ENCODE measurements around the gene KCNK1.

The KCNK1 gene

DNA sequence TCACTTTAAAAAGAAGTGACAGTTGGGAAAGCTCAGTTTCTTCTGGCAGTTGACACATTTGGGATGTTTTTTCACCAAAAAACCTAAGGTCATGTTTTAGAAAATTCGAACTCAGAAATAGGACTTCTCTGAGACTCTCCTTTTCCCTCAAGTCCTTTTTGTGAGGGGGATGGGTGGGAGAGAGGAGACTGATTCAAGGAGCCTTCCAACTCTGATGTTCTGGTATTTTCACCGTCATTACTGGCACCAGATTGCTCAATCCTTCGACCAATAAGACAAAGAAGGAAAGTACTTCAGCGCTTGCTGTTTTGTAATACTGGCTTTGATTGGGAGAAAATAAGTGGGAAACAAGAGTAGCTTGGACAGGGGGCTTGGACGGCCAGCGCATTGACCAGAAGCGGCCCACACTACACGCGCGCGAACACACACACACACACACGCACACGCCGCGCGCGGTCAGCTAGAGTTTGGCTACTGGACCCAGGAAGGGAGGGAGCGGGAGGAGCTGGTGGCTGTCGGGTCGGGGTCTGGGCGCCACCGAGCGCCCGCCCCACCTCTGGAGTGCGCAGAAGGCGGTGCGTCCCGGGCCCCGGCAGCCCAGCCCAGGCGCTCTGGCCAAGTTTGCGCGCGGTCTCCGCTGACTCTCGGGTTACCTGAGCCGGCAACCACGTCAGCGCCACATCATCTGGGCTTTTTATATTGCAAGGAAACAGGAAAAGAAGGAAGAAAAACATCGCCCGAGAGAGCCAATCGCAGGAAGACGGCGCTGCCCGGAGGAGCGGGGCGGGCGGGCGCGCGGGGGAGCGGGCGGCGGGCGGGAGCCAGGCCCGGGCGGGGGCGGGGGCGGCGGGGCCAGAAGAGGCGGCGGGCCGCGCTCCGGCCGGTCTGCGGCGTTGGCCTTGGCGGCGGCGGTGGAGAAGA lies at the start of gene KCNK1:
TSS of gene KCNK1 (plus strand) at position 855 of the 921 bp plus-strand sequence. CDS start at position 921, 66 bp downstream.
- peak; percentile 13 for DNase-seq

DNA sequence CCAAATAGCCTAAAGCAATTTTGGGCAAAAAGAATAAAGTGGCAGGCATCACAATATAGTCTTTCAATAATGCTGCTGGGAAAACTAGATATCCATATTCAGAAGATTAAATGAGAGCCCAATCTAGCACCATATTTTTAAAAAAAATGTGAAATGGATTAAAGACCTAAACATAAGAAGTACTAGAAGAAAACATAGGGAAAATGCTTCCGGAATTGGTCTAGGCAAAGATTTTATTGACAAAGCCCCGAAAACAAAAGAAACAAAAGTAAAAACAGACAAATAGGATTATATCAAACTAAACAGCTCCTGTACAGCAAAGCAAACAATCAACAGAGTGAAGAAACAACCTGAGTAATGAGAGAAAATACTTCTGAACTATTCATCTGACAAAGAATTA lies 48.6 kb upstream of the KCNK1 start:
- no peak for DNase-seq

DNA sequence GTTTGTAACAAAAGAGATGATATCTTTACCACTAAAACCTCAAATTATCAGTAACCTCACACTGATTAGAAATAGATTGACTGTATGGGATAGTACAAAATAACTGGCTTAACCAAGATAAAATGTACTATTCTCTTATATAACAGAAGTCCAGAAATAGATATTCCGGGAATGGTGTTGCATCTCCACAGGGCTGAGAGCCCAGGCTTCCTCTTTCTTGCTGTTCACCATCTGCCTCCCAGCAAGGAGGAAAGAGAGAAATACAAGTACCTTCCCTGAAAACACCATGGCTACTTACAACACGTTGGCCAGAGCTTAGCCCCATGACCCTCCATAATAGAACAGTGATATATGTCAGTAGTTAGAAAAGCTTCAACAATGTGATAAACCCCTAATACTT lies 47.0 kb upstream of the KCNK1 start:
- no peak for DNase-seq

DNA sequence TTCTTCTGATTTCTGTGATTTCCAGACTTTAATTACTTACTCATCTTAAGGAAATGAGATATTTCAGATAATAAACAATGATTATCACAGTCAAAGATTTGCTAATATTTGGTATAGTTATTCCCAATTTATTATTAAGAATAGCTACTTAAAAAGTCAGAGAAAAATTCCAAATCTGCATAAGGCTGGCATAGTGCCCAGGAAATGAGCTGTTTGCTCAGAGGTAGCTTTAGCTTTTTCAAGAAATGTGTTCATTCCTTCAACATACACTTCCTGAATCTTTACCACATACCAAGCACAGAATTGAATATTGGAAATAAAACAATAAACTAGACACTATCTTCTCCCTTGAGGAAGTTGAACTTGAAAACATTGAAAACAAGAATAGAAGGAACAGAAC lies 44.3 kb upstream of the KCNK1 start:
- no peak for DNase-seq

DNA sequence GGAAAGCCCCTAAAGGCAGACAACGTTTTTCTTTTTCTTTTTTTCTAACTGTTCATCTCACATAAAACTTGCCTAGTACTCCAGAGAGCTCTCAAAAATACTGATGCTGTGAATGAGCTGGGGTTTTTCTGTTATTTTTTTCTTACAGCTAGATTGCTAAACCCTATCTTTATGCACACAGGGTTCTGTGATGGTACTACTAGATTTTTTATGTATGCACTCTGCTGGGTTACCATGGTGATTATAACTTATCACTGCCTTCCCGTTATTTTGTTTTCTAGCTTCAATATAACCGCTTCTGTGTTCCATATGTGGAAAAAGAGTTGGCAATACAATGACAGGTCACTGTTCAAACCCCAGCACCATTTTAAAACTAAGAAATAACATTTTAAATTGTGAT lies 43.7 kb upstream of the KCNK1 start:
- DNase-seq: no peak

DNA sequence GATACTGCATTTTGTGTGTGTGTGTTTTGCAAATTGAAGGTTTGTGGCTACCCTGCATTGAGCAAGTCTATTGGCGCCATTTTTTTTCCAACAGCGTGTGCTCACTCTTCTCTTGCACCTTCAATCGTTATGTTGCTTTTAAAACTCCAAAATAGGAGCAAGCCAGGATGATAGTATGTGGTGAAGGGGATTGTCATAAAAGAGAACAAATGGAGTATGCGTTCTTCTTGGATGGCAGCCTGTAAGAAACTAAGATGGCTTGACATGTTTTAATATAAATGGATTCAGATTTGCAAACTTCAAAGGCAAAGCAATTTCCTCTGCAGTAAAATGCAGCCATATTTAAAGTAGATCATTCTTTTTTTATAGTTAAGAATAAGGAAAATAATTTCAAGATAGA lies 43.2 kb upstream of the KCNK1 start:
- no peak for DNase-seq

DNA sequence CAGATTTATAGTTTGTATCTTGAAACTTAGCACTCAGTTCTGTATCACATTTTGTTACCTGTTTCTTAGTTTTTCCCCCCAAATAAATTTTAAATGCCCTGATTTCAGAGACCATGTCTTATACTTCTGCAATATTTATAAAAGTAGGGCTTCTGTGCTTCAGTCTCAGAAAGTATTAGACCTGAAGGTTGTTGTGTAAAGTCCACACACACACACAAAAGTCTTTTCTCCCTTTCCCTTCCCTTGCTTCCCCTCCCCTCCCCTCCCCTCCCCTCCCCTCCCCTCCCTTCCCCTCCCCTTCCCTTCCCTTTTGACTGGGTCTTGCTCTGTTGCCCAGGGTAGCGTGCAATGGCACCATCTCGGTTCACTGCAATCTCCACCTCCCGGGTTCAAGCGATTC lies 41.0 kb upstream of the KCNK1 start:
- DNase-seq: no peak

DNA sequence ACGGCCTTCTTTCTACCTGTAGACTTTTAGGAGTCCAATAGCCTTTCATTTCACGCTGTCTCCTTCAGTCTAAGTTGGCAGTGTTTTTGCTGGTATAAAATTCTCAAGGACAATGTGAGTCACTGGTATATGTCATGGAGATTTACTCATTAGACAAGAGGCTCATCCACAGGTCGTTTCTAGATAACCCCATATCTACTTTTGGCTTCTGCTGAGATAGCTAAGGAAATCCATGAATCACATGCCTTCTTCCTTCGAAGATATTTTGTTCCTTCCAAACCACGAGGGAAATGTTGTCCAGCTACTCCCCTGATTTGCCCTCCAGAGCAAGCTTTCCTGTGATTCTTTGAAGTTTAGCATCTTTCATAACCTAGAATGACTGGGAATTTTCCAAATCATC lies 38.5 kb upstream of the KCNK1 start:
- DNase-seq: no peak

DNA sequence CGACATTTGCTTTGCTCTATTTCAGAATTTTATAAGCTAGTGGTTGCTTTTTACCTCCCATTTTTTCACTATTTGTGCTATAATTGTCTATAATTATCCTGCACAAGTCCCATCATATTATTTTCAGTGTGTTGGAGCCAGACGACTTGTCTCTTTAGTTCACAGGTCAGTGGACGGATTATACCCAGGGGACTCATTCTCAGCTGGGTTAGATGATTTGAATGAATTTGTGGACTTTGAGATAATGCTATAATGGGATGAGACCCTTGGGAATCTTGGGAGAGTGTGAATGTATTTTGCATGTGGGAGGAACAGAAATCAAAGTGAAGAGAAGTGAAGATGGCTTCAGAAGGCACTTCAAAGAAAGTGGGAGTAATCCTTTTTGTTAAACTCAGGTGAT lies 31.5 kb upstream of the KCNK1 start:
- no peak for DNase-seq

DNA sequence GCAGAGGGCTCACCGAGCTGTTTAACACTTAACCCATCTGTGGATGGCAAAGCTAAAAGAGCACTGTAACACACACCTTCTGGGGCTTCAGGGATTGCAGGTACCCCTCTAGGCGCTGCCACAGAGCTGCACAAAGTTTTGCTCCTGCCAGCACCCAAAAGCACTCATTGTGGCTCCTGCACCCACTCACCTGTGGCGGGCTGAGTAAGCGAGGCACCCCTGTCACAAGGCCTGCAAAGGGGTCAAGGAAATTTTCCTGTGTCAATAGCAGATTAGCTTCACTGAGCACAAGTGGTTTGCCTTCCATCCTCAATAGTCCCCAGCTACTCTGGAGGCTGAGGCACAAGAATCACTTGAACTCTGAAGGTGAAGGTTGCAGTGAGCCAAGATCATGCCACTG lies 29.5 kb upstream of the KCNK1 start:
- DNase-seq: no peak

DNA sequence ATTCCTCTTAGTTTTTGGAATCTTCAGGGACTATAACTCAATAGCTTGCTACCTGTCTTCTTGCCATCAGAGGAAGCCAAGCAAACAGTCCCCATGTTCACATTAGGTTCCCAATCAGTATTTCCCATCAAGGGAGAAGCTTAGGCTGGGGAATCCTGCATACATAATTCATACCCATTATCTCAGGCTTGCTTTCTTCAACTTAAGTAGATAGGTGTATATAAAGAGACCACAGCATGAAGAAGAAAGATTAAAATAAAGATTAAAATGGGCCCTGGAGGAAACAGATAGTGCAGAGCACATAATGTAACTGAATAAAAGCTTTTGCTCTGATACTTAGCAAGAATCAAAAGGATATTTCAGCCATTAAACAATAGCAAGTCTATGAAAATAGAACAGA lies 29.0 kb upstream of the KCNK1 start:
- DNase-seq: no peak

DNA sequence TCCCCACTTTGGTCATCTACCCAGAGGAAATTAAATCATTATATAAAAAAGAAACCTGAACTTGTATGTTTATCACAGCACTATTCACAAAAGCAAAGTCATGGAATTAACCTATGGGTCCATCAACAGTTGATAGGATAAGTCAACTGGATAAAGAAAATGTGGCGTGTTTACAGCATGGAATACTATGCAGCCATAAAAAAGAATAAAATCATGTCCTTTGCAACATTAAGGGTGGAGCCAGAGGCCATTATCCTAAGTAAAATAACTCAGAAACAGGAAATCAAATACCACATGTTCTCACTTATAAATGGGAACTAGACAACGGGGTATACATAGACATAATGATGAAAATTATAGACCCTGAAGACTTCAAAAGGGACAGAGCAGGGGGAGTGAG lies 27.6 kb upstream of the KCNK1 start:
- DNase-seq: no peak

DNA sequence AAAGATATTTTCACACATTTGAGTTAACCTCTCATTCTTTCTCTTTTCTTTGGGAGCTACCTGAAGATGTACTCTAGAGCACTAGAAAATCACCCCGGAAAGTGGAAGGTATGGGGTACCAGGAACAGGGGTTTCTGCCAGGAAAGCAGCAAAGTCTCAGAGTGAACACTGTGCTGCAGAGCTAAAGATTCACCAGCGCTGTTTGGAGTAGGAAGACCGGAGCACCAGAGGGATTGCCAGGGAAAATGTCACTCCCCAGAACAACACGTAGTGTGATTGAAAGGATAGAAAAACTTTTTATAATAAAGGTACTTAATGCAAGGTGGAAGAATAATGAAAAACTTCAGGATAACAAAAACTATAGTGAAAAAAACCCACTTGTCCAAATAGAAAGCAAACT lies 26.7 kb upstream of the KCNK1 start:
- DNase-seq: no peak

DNA sequence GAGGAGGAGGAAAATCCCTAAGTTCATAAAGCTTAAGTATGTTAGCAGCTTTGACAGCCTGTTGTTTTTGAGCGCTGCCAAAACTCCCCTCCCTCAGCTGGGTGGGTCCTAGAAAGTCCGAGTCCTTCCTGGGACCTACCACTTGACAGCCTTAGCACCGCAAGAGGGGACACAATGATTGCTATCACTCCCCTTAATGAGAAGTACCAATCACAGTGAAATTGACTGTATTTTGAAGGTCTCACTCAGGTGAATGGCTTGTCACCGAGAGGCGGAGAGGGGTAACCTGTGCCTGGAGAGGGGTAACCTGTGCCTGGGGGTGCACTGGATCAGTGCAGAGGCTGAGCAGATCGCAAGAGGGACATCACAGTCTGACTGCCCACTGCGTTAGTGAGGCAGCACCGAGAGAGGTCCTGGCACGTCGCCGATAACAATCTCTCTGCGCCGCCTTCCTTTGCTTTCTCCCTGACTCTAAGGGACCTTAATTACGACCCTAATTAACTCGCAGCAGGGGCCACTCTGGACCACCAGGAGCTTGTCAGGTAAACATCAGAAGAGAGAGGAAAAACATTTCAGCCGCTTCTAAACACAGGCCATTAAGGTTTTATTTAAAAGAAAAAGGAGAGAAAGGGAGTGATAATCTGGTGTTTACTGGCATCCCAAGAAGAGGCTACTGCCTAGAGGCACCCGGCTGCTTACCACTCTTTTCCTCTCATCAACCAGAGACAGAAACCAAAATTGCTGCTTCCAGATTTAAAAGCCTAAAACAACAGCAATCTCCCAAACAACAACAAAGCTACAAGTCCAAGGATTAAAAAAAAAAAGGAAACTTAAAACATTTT lies 25.7 kb upstream of the KCNK1 start:
- peak; percentile 2 for DNase-seq

DNA sequence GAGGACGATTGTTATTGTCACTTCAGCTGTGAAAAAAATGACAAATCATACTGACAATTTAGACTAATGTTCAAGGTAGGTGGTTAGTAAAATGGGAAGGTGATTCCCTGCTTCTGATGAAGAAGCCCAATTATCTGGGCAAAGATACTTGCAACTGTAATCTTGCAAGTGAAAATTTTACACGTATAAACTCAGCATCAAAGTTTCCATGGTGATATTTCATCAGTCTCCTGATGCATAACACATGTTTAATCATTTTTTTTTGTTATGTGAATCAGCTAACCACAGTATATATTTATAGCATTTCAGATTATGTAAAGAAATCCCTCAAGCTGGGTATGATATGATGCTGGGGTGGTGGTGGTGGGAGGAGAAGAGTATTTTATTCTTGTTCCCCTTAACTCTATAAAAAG lies 16.4 kb upstream of the KCNK1 start:
- DNase-seq: no peak

DNA sequence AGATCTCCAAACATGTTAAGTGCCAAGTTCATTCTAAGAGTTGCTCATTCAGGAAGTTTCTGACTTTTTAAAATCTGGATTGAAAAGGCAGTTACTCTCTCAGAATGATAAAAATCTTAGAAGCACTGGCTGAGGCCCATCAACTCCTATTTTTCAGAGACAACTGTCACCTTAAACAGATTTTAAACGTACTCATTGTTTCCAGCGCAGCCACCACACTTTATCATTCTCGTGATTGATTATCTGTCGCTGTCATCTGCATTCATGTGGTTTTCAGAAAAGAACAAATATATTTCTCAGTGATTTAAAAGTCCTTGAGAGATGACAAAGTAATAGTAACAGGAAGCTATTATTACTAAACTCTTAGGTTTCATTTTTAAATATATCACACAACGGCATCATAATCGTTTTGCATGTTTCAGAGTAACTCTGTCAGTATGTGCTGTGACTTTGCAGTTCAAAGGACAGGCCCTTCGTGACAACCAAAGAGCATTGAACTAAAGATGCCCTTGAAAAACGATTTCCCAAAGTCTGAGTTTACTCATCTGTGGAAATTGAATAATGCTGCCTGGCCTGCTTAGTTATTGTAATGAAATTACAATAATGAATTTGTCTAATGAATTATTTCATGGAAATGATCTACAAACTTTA lies 14.9 kb upstream of the KCNK1 start:
- no peak for DNase-seq

DNA sequence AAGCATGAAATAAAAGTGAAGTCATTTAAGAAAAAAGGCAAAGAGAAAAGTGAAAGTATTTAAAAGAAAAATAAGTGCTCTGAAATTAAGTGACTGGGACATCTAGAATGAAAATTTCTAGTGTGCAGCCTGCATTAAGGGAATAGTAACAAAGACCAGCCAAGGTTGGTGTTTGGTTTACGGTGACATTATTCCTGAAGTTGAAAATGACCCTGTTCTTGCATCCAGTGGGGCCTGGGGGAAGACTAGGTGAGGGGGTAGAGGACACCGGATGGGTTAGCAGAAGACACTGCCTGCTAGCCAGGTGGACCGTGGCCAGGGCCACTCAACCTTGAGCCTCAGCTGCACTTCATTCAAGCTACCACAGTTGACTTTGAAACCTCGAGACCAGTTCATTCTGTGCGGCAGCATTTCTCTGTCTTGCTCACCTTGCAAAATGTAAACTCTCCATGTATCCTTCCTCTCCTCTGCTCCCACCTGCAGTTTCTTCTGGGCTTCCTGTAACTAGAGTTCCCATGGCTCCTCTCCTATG lies 14.3 kb upstream of the KCNK1 start:
- no peak for DNase-seq

DNA sequence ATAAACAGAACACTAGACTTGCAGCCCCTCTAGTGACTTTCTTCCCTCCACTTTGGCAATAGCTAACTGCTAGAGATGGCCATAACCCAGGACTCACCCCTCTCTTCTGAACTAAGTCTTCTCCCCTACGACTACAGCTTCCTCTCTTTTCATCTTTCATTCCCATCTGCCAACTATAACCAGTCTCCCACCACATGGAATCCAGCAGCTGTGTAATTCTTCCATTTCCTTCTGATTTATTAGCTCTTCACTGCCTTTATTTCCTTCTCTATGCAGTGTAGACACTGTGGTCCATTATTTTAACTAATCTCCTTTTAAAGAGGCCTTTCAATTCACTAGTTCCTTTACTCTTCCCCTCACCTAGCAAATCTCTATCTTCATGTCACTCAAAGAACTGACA lies 13.4 kb upstream of the KCNK1 start:
- no peak for DNase-seq

DNA sequence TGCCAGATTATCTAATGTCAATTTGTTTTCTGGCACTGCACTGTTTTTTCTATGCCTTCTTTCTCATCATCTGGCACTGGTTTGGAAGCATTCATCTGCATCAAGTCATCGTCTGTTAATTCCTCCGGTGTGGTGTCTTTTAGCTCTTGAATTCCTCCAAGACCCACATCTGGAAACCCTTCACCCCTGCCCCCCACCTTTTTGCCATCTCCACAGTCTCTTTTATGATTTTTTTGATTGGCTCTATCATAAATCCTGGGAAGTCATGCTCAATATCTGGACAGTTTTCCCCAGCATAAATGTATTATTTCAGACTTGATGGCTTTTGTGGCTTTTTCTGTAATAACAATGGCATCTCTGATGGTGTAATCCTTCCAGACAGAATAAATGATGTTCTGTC lies 10.4 kb upstream of the KCNK1 start:
- no peak for DNase-seq

DNA sequence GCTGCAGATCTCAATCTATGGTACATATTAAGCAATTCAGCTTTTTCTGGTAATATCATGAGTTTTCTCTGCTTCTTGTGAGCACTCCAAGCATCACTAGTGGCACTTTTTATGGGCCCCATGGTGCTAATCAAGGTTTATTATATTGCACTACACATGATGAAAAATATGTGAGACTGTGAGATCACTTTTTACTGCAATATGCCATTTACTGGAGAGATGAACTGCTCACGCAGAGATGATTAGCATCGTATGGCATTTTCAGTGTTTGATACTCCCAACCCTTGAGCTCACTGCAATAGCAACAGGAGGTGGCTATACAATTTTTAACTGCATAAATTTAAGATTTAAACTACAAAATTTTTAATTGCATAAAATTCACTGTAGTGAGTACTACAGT lies 8.7 kb upstream of the KCNK1 start:
- no peak for DNase-seq

DNA sequence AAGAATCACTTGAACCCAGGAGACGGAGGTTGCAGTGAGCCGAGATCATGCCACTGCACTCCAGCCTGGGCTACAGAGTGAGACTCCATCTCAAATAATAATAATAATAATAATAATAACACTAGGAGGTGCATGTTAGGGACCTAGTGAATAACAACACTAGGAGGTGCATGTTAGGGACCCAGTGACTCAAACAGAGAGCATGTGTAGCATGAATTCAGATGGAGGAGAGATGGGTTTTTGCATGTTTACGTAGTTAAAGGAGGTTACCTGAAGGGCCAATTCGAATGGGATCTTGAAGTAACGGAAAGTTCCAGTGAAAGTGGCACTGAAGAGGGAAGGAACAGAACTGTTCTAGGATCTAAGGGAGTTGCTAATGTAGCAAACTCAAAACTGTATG lies 7.1 kb upstream of the KCNK1 start:
- no peak for DNase-seq

DNA sequence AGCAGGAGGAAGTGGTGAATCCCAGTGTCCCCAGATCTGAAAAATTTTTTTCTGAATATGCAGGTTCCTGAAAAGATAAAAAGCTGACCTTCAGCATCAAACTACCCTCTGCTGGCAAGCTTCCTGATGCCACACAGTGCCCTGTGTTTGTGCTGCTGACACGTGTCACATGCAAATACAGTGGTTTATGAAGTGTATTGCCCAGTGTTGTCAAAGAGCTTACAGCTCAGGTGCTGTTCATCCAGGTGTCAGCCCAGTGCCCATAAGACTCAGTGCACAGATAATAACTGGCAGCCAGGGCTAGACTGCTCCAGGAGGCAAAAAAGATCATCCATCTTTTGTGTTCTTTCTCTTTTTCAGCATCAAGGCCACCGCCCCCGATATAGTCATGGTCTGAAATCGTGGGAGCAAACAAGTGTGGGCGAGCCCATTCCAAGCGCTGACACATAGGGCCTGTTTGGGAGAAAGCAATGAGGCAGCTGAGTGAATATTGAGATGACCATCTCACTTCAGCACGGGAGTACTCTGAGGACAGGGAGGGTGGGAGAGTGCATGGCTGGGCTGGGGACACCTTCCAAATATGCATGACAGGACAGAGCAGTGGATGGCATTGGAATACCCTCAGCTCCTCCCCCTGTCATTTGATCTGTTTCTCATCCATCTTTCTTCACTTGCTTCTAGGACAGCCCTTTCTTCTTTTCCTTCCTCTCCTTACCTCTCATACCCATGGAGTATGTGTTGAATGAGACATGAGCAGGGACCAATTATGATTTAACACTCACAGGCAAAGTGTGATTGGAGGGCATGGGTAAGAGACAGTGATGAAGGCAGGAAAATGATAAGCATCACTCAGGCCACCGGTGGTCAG lies 6.4 kb upstream of the KCNK1 start:
- no peak for DNase-seq

All from NCI-H748 treated with DMSO at 0.1 percent for 48 hours (cell line).